Left ventricle myocardium inferior (tissue), 1 donor: ENCODE measurements around the gene ITGA7. TPM values are rescaled to one million over a fixed set of nuclear protein-coding genes. Genes with fewer than 3 reads are reported as not detected.

ENCODE experiments used
- DNase-seq: peaks from one replicate; pipeline ENCODE4 v3.0.0-alpha.2; 2020
- H3K27ac ChIP-seq: fragments of 200-600 bp; replicated peaks from 2 replicates; pipeline ENCODE4 v1.8.0; 2021
- H3K27me3 ChIP-seq: fragments of 200-600 bp; 2 replicates; pipeline ENCODE4 v1.8.0; 2021; ENCODE audit warnings: low read depth
- H3K36me3 ChIP-seq: fragments of 200-600 bp; 2 replicates; pipeline ENCODE4 v1.8.0; 2021
- H3K4me1 ChIP-seq: fragments of 200-600 bp; 2 replicates; pipeline ENCODE4 v1.8.0; 2021
- H3K4me3 ChIP-seq: fragments of 200-600 bp; 2 replicates; pipeline ENCODE4 v1.8.0; 2021; ENCODE audit warnings: mild to moderate bottlenecking, moderate library complexity
- H3K9me3 ChIP-seq: fragments of 200-600 bp; replicated peaks from 2 replicates; pipeline ENCODE4 v1.8.0; 2021
- CTCF ChIP-seq: fragments of 200-600 bp; IDR thresholded peaks from 2 replicates; pipeline ENCODE4 v1.8.0; 2021; ENCODE audit warnings: antibody characterized with exemption, mild to moderate bottlenecking, borderline replicate concordance
- intact Hi-C: fragments of 100-400 bp; cut with micrococcal nuclease; formaldehyde crosslinking; loops from one replicate; pipeline ENCODE4 v1.11.0; 2022
- total RNA-seq: library from RNA; stranded (reverse); fragmentation: NEBNext Ultra II Directional; extraction: Animal tissue kit (Norgen Biotek cat#: 25700); gene quantifications from one replicate; pipeline ENCODE4 v1.2.1, GENCODE V29; 2021
- donor health status: DM: no; HTN: yes; CAD: no; lungs with severe emphysema.

The ITGA7 gene
- total RNA-seq, 1 donor from 2014 or later: 520 TPM

GRCh38 chr12:55696141-55696540 lies 11.6 kb downstream of the ITGA7 start:
- no peaks in the 10 kb centered on the region for H3K9me3 ChIP-seq
- DNase-seq: no peak
- H3K36me3 ChIP-seq: peaks cover 85% of the 10 kb centered on the region
- no peaks in the 10 kb centered on the region for H3K27me3 ChIP-seq
- intact Hi-C loops: no loop called here
- H3K4me3 ChIP-seq: no peak overlapping the region
- no peak overlapping the region for H3K27ac ChIP-seq
- no peak for TF ChIP-seq CTCF
- peaks cover 21% of the 10 kb centered on the region for H3K4me1 ChIP-seq

GRCh38 chr12:55695349-55695748 lies 12.4 kb downstream of the ITGA7 start:
- DNase-seq: no peak
- Histone ChIP-seq H3K4me3 (no peak overlapping the region), H3K36me3 (peaks cover 87% of the 10 kb centered on the region), H3K27ac (no peak overlapping the region), H3K27me3 (no peaks in the 10 kb centered on the region), H3K9me3 (no peaks in the 10 kb centered on the region), H3K4me1 (peaks cover 13% of the 10 kb centered on the region)
- TF ChIP-seq CTCF: no peak
- intact Hi-C loops: no loop called here

GRCh38 chr12:55694651-55695050 lies 13.1 kb downstream of the ITGA7 start:
- Histone ChIP-seq H3K36me3 (peaks cover 84% of the 10 kb centered on the region), H3K27ac (no peak overlapping the region), H3K4me1 (peaks cover 6% of the 10 kb centered on the region), H3K27me3 (no peaks in the 10 kb centered on the region), H3K9me3 (no peaks in the 10 kb centered on the region), H3K4me3 (no peak overlapping the region)
- TF ChIP-seq CTCF: no peak
- intact Hi-C loops: no loop called here
- no peak for DNase-seq

- peaks cover 84% of the 10 kb centered on the region for H3K36me3 ChIP-seq
Measured at GRCh38 chr12:55694188-55694515, 13.6 kb downstream of the ITGA7 start.

GRCh38 chr12:55693323-55694187 lies 14.1 kb downstream of the ITGA7 start:
- no peak for TF ChIP-seq CTCF
- Histone ChIP-seq H3K27me3 (no peaks in the 10 kb centered on the region), H3K4me1 (no peaks in the 10 kb centered on the region), H3K36me3 (peaks cover 83% of the 10 kb centered on the region), H3K27ac (no peak overlapping the region), H3K4me3 (no peak overlapping the region), H3K9me3 (no peaks in the 10 kb centered on the region)
- no peak for DNase-seq
- intact Hi-C loops: no loop called here

More at GRCh38 chr12:55694188-55694515, 13.6 kb downstream of the ITGA7 start:
- DNase-seq: no peak
- peaks cover 1% of the 10 kb centered on the region for H3K4me1 ChIP-seq
- H3K27me3 ChIP-seq: no peaks in the 10 kb centered on the region
- TF ChIP-seq CTCF: no peak
- H3K27ac ChIP-seq: no peak overlapping the region
- intact Hi-C loops: no loop called here
- H3K4me3 ChIP-seq: no peak overlapping the region
- no peaks in the 10 kb centered on the region for H3K9me3 ChIP-seq
